ENCODE data around the gene MEGF11.
"Not testable (repeated sequence)": the region's sequence is repeated elsewhere in the genome, so short reads cannot be mapped to it uniquely, and the experiment has no call there.

MEGF11 gene

DNA sequence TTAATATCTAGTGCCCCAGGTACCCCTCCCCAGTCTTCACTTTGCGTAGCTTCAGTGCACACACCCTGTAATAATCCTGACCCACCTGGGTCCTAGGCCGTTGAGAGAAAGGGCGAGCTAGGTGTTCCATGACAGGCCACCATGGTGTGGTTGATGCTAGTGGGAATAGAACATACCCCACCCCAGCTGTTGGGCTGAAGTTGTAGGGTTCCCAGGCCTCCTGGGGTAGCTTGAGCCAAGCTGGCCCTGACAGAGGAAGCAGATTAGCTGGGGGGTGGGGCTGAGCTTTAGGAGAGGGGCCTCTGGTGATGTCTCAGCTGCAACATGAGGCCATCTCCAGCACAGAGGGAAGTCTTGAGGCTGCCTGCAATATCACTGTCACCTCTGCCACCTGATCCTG lies 343.7 kb downstream of the MEGF11 start:
- DNase-seq, result no peak

GRCh38 chr15:65908876-65909275 lies 344.7 kb downstream of the MEGF11 start:
- DNase-seq, result no peak

- DNase-seq, result no peak
Observed at GRCh38 chr15:65907661-65908060, 345.9 kb downstream of the MEGF11 start.

GRCh38 chr15:65906396-65906795 lies 347.2 kb downstream of the MEGF11 start:
- DNase-seq, result no peak

DNA sequence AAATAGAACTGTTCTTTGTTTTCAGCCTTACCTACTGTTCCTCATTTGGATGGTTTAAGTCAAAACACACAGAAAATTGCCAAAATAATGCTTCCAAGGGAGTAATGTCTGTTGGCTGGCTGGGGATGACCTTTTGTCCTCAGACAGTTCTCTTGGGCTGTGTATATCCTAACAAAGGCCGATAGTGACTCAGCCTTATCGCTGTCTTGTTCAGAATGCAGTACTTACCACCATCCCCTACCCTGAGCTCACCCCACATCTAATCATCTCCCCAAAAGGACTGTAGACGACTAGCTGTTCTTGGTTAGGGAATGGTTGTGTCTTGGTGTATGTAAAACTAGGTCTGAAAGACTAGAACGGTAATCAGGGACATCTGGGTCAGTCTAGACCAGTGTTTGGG lies 349.2 kb downstream of the MEGF11 start:
- DNase-seq, result no peak

- DNase-seq, result no peak
Observed at GRCh38 chr15:65903296-65904073, 350.1 kb downstream of the MEGF11 start.

GRCh38 chr15:65902373-65902772 lies 351.2 kb downstream of the MEGF11 start:
- no peak for DNase-seq

DNA sequence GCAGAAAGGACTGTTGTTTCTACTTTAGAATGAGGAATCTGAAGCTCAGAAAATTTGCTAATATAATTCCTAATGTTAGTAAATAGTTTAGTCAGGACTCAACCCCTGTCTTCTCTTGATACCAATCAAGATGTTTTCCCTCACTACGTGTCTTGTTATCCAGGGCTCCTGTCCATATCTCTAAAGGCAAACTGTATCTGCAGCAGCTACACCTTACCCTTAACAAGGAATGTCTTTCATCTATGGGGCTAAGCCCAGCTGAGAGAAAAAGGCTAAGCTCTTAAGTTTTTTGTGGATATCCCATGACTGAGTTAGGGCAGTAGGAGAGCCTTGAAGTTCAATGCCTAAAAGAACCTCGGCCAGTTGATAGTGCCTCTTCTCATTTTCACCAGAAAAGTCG lies 351.7 kb downstream of the MEGF11 start:
- no peak for DNase-seq

- no peak for DNase-seq
Observed at GRCh38 chr15:65901336-65901735, 352.2 kb downstream of the MEGF11 start.

DNA sequence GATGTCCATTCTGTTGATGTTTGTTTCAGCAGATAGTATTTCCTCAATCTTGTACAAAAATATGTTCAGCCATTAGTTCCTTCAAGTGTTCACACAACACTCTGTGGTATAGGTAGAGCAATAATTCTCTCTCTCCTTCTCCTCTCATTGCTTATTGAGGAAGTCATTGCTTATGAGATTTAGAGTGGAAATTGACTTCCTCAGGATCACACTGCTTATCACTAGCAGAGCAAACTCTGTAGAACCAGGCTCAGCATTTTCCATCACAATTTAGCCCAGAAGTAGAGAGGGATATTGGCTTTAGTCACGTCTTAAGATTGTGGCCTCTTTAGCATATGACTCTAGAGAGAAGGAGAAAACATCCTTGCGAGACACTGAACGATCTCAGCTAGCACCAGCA lies 353.1 kb downstream of the MEGF11 start:
- DNase-seq, result no peak

GRCh38 chr15:65896236-65896635 lies 357.3 kb downstream of the MEGF11 start:
- no peak for DNase-seq

DNA sequence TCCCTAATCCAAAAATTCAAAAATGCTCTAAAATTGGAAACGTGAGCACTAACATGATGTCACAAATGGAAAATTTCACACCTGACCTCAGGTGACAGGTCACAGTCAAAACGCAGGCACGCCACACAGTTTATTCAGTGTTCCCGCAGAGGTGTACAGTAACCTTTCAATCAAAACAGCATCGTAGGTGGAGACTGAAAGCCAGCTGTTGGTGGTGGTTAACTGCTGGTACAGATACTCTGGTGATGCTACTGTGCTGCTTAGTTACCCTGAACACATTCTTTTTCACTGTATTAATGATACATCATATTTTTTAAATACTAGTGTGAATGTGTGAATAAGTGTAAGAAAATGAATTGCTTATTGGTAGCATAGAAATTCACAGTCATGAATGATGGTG lies 360.5 kb downstream of the MEGF11 start:
- no peak for DNase-seq

GRCh38 chr15:65888981-65889380 lies 364.6 kb downstream of the MEGF11 start:
- DNase-seq, result no peak

- no peak for DNase-seq
Observed at GRCh38 chr15:65887565-65887964, 366.0 kb downstream of the MEGF11 start.

- DNase-seq, result no peak
Observed at GRCh38 chr15:65885668-65886218, 367.8 kb downstream of the MEGF11 start.

GRCh38 chr15:65884511-65884910 lies 369.0 kb downstream of the MEGF11 start:
- no peak for DNase-seq

GRCh38 chr15:65883571-65883970 lies 370.0 kb downstream of the MEGF11 start:
- DNase-seq, result no peak

DNA sequence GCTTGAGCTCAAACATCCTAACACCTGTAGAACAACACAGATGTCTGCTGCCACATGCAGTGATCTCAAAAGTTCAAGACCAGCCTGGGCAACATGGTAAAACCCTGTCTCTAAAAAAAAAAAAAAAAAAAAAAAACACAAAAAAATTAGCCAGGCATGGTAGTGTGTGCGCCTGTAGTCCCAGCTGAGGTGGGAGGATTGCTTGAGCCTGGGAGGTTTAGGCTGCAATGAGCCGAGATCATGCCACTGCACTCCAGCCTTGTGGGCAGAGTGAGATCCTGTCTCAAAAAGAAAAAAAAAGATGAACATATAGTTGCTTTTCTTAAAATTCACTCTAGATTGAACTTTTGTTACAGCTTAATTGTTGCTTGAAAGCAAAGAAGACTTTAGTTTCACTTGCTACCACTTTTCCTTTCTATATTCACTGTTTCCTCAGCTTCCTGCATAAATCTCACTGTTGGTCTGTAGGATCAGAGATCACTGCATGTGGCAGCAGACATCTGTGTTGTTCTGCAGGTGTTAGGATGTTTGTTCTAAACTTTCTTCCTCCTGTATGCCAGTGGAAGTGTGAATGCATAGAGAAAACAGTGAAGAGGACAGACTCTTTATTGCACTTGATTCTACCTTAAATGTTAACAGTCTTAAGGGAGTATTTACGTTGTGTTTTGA lies 371.6 kb downstream of the MEGF11 start:
- no peak for DNase-seq

- no peak for DNase-seq
Observed at GRCh38 chr15:65877749-65878148, 375.8 kb downstream of the MEGF11 start.

GRCh38 chr15:65875458-65875857 lies 378.1 kb downstream of the MEGF11 start:
- no peak for DNase-seq

- no peak for DNase-seq
Observed at GRCh38 chr15:65873256-65873655, 380.3 kb downstream of the MEGF11 start.

DNA sequence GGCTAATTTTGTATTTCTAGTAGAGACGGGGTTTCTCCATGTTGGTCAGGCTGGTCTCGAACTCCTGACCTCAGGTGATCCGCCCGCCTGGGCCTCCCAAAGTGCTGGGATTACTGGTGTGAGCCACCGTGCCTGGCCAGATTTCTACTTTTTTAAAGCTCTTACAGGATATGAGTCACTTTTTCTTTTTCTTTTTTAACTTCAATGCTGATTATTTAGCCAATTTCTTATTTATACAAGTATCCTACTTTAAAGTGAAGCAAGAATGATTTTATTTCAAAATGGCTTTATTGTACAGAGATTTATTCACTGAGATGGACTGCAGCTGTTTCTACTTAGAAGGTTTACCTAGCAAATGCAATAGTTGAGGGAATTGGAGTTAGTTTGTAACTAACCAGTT lies 381.0 kb downstream of the MEGF11 start:
- DNase-seq, result not testable (repeated sequence)

GRCh38 chr15:65871886-65872285 lies 381.7 kb downstream of the MEGF11 start:
- not testable (repeated sequence) for DNase-seq

- no peak for DNase-seq
Observed at GRCh38 chr15:65870889-65871533, 382.5 kb downstream of the MEGF11 start.
